NCI-H1048 (cell line): ENCODE results near the gene EBF4.

Source experiments
- DNase-seq: peaks from one replicate; lab custom pipeline; 2025; lab: John Stamatoyannopoulos, UW

The EBF4 gene

GRCh38 chr20:2700913-2701620 lies 8.5 kb downstream of the EBF4 start:
- DNase-seq: no peak

- DNase-seq: no peak
These were observed 9.1 kb downstream of the EBF4 start for GRCh38 chr20:2701671-2702081.

GRCh38 chr20:2703716-2704475 lies 11.3 kb downstream of the EBF4 start:
- DNase-seq: no peak

DNA sequence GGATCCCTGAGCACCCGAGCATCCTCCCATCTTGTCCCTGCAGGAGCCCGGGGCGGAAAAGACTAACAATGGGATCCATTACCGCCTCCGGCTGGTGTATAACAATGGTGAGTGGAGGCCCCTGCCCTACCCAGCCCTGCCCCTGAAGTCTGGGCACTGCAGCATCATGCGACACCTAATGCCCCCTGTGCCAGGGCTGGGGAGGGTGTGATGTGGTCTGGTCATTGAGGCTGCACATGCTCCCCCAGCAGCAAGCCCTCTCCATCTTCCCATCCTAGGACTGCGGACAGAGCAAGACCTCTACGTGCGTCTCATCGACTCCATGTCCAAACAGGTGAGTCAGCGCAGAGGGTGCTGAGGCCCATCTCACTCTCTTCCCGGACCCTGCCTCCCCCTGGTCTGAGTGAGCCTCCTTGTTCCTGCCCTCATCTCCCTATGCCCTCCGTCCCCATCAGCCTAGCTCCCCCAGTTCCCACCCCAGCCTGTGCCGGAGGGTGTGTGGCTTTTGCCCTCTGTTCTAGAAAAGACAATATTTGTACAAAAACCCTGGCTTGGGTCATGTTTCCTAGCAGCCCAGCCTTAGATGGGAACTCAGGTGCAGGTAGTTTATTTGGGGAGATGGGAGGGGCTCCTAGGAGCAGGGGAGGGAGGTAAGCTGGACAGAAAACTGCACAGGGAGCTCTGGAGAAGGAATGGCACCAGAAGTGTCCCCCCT lies 13.5 kb downstream of the EBF4 start:
- no peak for DNase-seq

DNA sequence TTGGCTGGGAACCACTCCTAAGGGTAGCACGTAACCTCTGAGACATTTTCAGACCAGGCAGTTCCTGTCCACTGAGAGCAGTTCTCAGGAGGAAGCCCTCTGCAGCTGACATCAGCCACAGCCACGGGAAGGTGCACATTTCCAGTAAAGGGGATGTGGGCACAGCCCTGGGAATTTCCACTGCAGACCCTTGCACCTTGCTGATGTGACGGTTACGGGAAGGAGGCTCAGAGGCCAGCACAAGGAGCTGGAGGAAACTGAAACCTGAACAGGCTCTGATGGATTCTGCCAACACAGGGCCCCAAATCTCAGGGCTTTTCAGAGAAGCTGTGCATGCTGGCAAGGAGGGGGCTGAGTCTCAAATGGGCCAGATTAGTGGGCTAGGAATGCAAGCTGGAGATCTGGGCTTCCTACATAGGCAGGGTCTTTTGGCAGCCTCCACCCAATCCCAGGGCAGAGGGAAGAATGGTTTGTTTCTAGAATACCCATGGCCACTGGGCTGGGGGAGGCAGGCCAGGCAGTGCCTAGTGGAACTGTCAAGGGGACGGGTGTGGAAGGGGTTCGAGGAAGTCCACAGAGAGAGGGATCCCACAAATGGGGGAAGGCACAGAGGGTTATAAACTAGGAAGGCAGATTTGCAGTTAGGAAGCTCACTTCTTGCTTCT lies 14.2 kb downstream of the EBF4 start:
- no peak for DNase-seq

GRCh38 chr20:2707353-2708072 lies 14.9 kb downstream of the EBF4 start:
- no peak for DNase-seq

DNA sequence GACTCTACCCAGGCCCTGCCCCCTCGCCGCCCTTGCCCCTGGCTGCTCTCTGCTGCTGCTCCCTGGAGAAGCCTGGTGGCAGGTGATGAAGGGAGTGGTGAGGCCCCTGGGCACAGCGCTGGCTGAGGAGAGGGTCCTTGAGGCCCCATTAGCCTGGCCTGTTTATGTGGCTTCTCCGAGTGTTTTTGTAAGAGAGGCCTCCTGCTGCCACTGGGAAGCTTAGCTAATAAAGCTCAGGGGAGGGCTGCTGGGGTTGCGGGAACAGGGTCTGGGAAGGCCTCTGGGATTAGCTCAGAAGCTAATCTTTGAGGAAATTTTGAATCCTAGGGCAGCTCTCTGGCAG lies 15.5 kb downstream of the EBF4 start:
- no peak for DNase-seq

GRCh38 chr20:2708665-2709064 lies 16.1 kb downstream of the EBF4 start:
- no peak for DNase-seq

- no peak for DNase-seq
These were observed 16.8 kb downstream of the EBF4 start for GRCh38 chr20:2709205-2709981.

- no peak for DNase-seq
These were observed 20.7 kb downstream of the EBF4 start for GRCh38 chr20:2713285-2713684.

DNA sequence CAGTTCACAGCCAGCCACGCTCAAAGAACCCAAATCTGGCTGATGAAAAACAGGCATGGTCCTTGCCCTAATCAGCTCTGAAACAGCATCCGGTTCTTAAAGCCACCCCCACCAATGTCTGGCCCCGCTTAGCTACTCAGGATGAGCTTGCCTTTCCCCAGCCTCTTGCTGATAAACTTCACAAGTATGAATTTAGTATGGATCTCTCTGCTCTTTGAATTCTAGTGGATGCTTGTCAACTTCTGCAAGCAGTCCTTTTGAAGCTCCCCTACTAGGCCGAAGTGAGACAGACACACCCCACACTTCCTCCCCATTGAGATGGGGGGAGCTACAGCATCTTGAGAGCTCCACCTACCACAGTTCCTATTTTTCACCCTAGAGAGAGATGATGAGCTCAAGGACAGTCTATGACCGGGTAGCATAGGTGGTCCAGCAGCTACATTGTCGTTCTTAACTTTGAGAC lies 36.7 kb downstream of the EBF4 start:
- DNase-seq: no peak

DNA sequence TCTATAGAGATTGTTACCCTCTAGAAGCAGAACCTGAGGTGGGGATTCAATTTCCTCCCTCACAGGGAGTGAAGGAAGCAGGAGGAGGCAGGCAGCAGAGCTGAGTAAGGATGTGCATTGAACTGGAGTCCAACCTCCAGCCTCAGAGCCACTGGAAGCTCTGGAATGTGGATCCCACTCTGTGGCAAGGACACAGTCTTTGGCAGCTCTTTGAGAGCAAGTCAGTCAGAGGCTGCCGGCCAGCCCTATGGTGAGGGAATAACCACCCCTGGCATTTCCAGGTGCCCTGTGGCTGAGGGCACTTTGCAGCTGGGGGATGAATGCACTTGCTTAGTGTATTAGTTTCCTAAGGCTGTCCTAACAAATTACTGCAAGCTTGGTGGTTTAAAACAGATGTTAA lies 37.2 kb downstream of the EBF4 start:
- DNase-seq: no peak

GRCh38 chr20:2734899-2735298 lies 42.3 kb downstream of the EBF4 start:
- DNase-seq: no peak

GRCh38 chr20:2736441-2736840 lies 43.9 kb downstream of the EBF4 start:
- DNase-seq: no peak

GRCh38 chr20:2738331-2739041 lies 45.9 kb downstream of the EBF4 start:
- no peak for DNase-seq

- no peak for DNase-seq
These were observed 46.4 kb downstream of the EBF4 start for GRCh38 chr20:2739042-2739398.

- DNase-seq: no peak
These were observed 48.1 kb downstream of the EBF4 start for GRCh38 chr20:2740702-2741101.

DNA sequence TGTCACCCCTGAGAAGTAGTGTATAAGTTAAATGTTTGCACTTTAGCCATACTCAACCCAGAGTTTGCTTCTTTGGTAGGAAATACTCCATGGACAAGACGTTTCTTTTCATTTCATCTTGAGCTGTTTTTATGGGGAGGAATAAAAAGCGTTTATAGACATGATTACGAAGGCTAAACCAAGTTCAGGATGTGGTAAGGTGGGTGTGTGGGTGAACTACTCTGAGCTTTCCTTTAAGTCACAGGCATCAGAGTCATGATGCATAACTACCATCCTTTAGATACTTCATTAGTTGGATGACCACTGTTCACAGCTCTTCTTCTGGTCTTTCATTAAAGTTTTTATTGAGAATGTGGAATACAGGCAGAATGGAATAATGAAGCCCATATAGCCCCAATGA lies 48.9 kb downstream of the EBF4 start:
- DNase-seq: no peak

- DNase-seq: no peak
These were observed 49.3 kb downstream of the EBF4 start for GRCh38 chr20:2741881-2742280.

DNA sequence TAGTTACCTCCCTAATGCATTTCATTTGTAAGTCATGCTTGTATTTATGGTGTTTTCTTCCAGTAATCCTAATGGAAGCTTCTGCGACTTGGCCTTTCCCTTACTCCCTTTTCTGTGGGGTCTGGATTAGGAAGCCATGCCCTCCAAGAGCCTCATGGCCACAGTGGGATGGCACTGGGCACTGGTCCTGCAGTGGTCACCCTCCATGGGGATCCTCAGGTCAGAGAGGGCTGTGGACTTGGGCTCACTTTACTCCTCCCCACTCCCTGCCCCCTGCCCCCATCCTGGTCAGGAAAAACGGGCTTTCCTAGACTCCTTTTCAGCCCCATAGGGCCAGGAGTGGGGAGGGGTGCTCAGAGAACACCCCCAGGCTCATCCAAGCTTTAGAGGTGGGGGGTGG lies 49.9 kb downstream of the EBF4 start:
- DNase-seq: no peak
